Activated T-helper 9 cell treated with anti-CD3 and anti-CD28 coated beads, Interleukin-2, amount 50 U/mL, for 16 hours (primary cell): ENCODE measurements around the gene CPNE6.
"Not testable (repeated sequence)": the region's sequence is repeated elsewhere in the genome, so short reads cannot be mapped to it uniquely, and the experiment has no call there.

Experiments
- DNase-seq: peaks from one replicate; pipeline ENCODE4 v3.0.0-alpha.2; 2020; ENCODE audit warnings: low read depth

The CPNE6 gene

GRCh38 chr14:24105609-24106239 is 34.4 kb downstream of the CPNE6 start:
- DNase-seq: not testable (repeated sequence)

GRCh38 chr14:24106672-24107271 is 35.4 kb downstream of the CPNE6 start:
- no peak for DNase-seq

- no peak for DNase-seq
These were observed 37.0 kb downstream of the CPNE6 start for GRCh38 chr14:24108336-24108874.

GRCh38 chr14:24110060-24110459 is 38.7 kb downstream of the CPNE6 start:
- DNase-seq: no peak

- DNase-seq: no peak
These were observed 39.2 kb downstream of the CPNE6 start for GRCh38 chr14:24110523-24110922.

- DNase-seq: no peak
These were observed 42.0 kb downstream of the CPNE6 start for GRCh38 chr14:24113379-24113800.

- DNase-seq: peak; percentile 60
These were observed 42.6 kb downstream of the CPNE6 start for GRCh38 chr14:24113801-24114531.

GRCh38 chr14:24114532-24115421 is 43.4 kb downstream of the CPNE6 start, which contains the start of the genes DCAF11 and NRL:
TSS of gene DCAF11 (plus strand) at chr14:24114777. CDS start at chr14:24115595, 818 bp downstream.
TSS of gene NRL (minus strand) at chr14:24114949. CDS start at chr14:24082848, 32,101 bp downstream.
- DNase-seq: peak; percentile 96

- DNase-seq: no peak
These were observed 44.2 kb downstream of the CPNE6 start for GRCh38 chr14:24115422-24116127.

- DNase-seq: no peak
These were observed 44.9 kb downstream of the CPNE6 start for GRCh38 chr14:24116128-24116814.

- DNase-seq: no peak
These were observed 45.8 kb downstream of the CPNE6 start for GRCh38 chr14:24117179-24117578.

- no peak for DNase-seq
These were observed 48.3 kb downstream of the CPNE6 start for GRCh38 chr14:24119691-24120090.

GRCh38 chr14:24121210-24121609 is 49.8 kb downstream of the CPNE6 start:
- no peak for DNase-seq

- DNase-seq: no peak
These were observed 51.1 kb downstream of the CPNE6 start for GRCh38 chr14:24122416-24122815.

- DNase-seq: no peak
These were observed 51.5 kb downstream of the CPNE6 start for GRCh38 chr14:24122898-24123297.

GRCh38 chr14:24123424-24124417 is 52.4 kb downstream of the CPNE6 start:
- DNase-seq: no peak

- no peak for DNase-seq
These were observed 55.6 kb downstream of the CPNE6 start for GRCh38 chr14:24126939-24127338.

- no peak for DNase-seq
These were observed 56.3 kb downstream of the CPNE6 start for GRCh38 chr14:24127673-24128072.
